Gastroesophageal sphincter (tissue), 3 donors: ENCODE data around the gene OTX2.

Experiments
- EP300 ChIP-seq: sonication (generic); formaldehyde crosslinking; IDR thresholded peaks from one replicate; pipeline ENCODE4 v1.6.1; 2017; ENCODE audit warnings: antibody characterized with exemption, mild to moderate bottlenecking
- POLR2AphosphoS5 ChIP-seq: sonication (generic); formaldehyde crosslinking; IDR thresholded peaks from one replicate; pipeline ENCODE4 v1.6.1; 2017; ENCODE audit warnings: antibody characterized with exemption
- TF ChIP-seq, protein P1 (sequence below), 4 experiments: fragments of 200-600 bp in 2 of 4; fragments of 450-650 bp in 2 of 4; sonication (generic) in 1 of 4; IDR thresholded peaks; one replicate each; pipeline ENCODE4 v1.5.1; 2017 to 2019; ENCODE audit warnings: antibody characterized with exemption in 4 of 4, mild to moderate bottlenecking in 2 of 4, moderate library complexity in 2 of 4

DNA sequence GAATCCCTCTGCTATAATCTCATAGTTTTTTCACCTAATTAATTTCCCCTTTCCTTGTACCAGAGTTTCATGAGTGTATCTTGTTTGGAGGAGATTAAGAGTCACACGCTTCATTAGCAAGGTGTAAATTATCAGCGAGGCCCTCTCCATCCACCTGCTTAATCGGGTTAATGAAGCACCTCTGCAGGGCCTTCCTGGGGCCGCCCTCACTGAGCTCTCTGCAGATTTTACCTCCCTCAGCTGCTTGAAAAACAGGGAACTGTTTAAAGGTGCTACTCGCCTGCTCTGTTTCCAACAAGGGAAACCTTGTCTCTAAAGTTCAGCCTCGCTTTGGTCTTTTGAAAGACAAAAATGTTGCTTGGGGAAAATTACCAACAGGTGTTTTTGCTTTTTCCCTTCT lies 35.8 kb downstream of the OTX2 start:
- TF ChIP-seq, protein P1, sequence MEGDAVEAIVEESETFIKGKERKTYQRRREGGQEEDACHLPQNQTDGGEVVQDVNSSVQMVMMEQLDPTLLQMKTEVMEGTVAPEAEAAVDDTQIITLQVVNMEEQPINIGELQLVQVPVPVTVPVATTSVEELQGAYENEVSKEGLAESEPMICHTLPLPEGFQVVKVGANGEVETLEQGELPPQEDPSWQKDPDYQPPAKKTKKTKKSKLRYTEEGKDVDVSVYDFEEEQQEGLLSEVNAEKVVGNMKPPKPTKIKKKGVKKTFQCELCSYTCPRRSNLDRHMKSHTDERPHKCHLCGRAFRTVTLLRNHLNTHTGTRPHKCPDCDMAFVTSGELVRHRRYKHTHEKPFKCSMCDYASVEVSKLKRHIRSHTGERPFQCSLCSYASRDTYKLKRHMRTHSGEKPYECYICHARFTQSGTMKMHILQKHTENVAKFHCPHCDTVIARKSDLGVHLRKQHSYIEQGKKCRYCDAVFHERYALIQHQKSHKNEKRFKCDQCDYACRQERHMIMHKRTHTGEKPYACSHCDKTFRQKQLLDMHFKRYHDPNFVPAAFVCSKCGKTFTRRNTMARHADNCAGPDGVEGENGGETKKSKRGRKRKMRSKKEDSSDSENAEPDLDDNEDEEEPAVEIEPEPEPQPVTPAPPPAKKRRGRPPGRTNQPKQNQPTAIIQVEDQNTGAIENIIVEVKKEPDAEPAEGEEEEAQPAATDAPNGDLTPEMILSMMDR (IDR thresholded peaks at IDR 0.05): no peak
- TF ChIP-seq POLR2AphosphoS5: no peak
- TF ChIP-seq EP300: no peak
